ENCODE results near the gene FAF2.
"Not testable (repeated sequence)": the region's sequence is repeated elsewhere in the genome, so short reads cannot be mapped to it uniquely, and the experiment has no call there.

The FAF2 gene

DNA sequence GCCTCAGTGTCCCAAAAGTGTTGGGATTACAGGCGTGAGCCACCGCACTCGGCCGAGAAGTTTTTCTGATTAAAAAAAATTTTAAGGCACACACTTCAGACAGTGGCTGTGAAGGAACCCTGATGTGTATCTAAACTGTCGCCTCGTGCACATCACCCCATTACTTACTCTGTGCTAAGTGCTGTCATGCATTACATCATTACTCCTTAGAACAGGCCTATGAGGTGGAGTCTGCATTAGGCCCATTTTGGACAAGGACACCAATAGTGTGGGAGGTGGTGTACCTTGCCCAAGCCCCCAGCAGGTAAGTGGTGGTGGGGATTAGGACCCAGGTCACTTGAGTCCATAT is 97.2 kb downstream of the FAF2 start:
- CTCF ChIA-PET, result no interaction called here
- DNase-seq (ENCODE audit: low read depth, low spot score), result no peak
- no peak overlapping the region for H3K4me3 ChIP-seq (ENCODE audit: low read depth, low read length)
- TF ChIP-seq, protein P1, sequence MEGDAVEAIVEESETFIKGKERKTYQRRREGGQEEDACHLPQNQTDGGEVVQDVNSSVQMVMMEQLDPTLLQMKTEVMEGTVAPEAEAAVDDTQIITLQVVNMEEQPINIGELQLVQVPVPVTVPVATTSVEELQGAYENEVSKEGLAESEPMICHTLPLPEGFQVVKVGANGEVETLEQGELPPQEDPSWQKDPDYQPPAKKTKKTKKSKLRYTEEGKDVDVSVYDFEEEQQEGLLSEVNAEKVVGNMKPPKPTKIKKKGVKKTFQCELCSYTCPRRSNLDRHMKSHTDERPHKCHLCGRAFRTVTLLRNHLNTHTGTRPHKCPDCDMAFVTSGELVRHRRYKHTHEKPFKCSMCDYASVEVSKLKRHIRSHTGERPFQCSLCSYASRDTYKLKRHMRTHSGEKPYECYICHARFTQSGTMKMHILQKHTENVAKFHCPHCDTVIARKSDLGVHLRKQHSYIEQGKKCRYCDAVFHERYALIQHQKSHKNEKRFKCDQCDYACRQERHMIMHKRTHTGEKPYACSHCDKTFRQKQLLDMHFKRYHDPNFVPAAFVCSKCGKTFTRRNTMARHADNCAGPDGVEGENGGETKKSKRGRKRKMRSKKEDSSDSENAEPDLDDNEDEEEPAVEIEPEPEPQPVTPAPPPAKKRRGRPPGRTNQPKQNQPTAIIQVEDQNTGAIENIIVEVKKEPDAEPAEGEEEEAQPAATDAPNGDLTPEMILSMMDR (IDR thresholded peaks at IDR 0.05; ENCODE audit: insufficient read depth, low read length, missing control alignments), result no peak
- POLR2A ChIA-PET, result no interaction called here

DNA sequence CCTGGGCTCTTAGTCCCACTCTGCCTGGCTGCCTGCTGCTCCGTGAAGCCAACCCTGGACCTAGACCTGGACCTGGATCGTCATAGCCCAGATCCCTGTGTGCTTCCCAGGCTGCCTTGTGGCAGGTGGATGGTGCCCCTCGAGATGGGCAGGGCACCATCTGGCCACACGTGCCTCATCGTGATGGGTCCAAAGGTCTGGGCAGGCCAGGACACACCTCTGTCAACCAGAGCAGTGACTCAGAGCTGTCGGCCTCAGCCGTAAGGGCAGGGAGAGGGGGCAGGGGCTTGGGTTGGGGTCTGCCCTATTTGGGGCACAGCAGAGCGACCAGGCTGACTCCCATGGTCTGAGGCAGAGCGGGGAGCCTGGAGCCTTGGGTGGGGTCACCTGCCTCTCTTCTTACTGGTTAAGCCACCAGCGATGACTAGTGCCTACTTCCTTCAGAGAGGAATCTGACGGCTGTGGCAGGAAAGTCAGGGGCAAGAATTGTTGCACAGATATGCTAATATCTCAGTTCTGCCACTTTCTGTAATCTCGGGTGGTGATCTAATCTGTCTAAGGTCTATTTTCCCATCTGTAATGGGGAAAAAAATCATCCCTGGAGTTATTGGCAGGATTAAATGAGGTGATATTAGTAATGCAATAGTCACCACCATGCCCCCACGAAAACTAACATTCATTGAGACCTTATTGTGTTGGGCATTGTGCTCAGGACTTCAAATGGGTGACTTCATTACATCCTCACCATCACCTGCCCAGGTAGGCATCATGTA is 97.7 kb downstream of the FAF2 start:
- no peak for DNase-seq (ENCODE audit: low read depth, low spot score)
- ChIA-PET POLR2A (no interaction called here), CTCF (no interaction called here)
- TF ChIP-seq, protein P1 (IDR thresholded peaks at IDR 0.05; ENCODE audit: insufficient read depth, low read length, missing control alignments), result no peak
- H3K4me3 ChIP-seq (ENCODE audit: low read depth, low read length), result no peak overlapping the region

DNA sequence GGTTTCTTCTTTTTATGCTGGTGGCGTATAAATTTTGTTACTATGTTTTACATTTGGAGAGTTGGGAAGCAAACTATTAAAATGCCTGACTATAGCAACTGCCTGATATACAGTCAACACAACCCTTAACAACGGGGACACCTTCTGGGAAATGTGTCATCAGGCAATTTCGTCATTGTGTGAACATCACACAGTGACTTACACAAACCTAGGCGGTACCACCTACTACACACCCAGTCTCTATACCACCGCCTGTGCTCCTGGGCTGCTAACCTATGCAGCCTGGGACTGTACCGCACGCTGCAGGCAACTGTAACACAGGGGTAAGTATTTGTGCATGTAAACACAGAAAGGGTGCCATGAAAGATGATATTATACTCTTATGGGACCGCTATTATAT is 99.6 kb downstream of the FAF2 start:
- TF ChIP-seq, protein P1 (IDR thresholded peaks at IDR 0.05; ENCODE audit: insufficient read depth, low read length, missing control alignments), result no peak
- CTCF ChIA-PET, result interaction anchor here (0.9 kb wide), 1 partner anchor 100 kb away, joined by 3 read pairs; no protein-coding TSS in a partner anchor
- POLR2A ChIA-PET, result no interaction called here
- H3K4me3 ChIP-seq (ENCODE audit: low read depth, low read length), result no peak overlapping the region
- no peak for DNase-seq (ENCODE audit: low read depth, low spot score)

DNA sequence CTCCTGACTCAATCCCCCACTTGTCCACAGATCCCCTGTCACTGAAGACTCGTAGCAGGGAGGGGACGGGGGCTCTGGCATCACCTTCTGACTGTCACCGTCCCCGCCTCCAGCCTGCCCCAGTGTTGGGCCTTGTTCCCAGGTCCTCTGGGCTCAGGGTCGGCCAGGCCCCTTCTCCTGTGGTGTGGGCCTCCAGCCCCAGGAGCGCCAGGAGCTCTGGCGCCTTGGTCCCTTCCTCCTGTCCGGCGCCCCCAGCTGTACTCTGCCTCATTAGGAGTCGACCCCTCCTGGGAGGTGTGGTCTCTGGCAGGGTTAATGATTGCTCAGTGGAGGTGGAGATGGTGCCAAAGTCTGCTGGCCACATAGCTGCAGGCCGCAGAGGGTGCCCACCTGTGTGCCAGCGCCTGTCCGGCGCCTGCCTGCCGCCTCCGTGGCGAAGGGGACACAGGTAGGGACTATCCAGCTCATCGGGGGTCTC is 100.8 kb downstream of the FAF2 start, which contains the start of gene CDHR2:
TSS of gene CDHR2 (plus strand) at position 376 of the 478 bp plus-strand sequence. CDS start 16,011 bp downstream, outside the sequence.
- DNase-seq (ENCODE audit: low read depth, low spot score), result no peak
- ChIA-PET CTCF (interaction anchor here (2.3 kb wide), 1 partner anchor 24 kb away, joined by 9 read pairs; no protein-coding TSS in a partner anchor), POLR2A (interaction anchor here (1.1 kb wide), 1 partner anchor 11 kb away, joined by 6 read pairs; the partner anchor contains the start of gene RNF44)
- H3K4me3 ChIP-seq (ENCODE audit: low read depth, low read length), result no peak within 1 kb of the TSS
- TF ChIP-seq, protein P1 (IDR thresholded peaks at IDR 0.05; ENCODE audit: insufficient read depth, low read length, missing control alignments), result no peak

DNA sequence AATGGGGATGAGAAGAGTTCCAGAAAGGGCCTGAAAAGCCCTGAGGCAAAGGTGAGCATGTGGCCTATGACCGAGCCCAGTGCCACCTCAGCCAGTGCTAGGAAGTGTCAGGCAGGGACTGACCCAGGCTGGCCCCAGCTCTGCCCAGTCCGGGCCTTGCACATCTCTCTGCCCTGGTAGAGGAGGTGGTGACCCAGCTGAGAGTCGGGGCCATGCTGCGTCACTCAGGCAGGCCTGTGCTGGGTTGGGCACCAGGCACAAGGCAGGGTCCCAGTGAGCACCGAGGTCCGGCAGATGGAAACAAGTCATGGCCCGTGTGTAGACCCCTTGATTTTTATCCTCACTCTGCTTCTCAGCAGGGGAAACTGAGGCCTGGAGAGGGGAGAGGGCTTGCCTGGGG is 101.7 kb downstream of the FAF2 start:
- TF ChIP-seq, protein P1 (IDR thresholded peaks at IDR 0.05; ENCODE audit: insufficient read depth, low read length, missing control alignments), result no peak
- DNase-seq (ENCODE audit: low read depth, low spot score), result no peak
- CTCF ChIA-PET, result interaction anchor here (2.3 kb wide), 1 partner anchor 24 kb away, joined by 9 read pairs; no protein-coding TSS in a partner anchor
- no peak overlapping the region for H3K4me3 ChIP-seq (ENCODE audit: low read depth, low read length)
- POLR2A ChIA-PET, result interaction anchor here (1.1 kb wide), 1 partner anchor 12 kb away, joined by 6 read pairs; the partner anchor contains the start of gene RNF44

DNA sequence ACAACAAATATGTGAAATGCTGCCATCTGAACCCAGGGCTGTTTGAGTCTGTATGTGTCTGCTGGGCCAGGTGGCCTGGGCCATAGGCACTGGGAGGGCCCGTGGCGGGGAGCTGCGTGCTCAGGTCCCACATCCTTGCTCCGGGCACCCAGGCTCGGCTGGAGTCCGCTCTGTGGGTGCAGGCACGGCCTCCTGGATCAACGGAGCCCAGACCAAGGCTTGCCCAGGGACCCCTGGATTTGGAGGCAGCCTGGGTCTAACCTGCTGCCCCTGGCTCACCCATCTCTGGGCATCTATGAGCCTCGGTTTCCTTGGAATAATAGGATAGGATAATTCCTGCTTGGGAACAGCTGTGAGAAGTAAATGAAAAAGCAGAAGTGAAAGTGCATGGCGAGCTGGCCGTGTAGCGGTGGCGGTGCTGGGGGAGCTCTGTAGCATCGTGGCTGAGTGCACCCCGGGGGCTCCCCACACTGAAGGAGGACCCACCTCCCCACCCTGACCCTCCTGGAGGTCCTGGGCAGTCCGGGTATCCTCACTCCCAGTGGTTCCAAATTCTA is 102.2 kb downstream of the FAF2 start:
- POLR2A ChIA-PET, result no interaction called here
- H3K4me3 ChIP-seq (ENCODE audit: low read depth, low read length), result no peak overlapping the region
- no peak for DNase-seq (ENCODE audit: low read depth, low spot score)
- TF ChIP-seq, protein P1 (IDR thresholded peaks at IDR 0.05; ENCODE audit: insufficient read depth, low read length, missing control alignments), result no peak
- CTCF ChIA-PET, result interaction anchor here (2.3 kb wide), 1 partner anchor 23 kb away, joined by 9 read pairs; no protein-coding TSS in a partner anchor

DNA sequence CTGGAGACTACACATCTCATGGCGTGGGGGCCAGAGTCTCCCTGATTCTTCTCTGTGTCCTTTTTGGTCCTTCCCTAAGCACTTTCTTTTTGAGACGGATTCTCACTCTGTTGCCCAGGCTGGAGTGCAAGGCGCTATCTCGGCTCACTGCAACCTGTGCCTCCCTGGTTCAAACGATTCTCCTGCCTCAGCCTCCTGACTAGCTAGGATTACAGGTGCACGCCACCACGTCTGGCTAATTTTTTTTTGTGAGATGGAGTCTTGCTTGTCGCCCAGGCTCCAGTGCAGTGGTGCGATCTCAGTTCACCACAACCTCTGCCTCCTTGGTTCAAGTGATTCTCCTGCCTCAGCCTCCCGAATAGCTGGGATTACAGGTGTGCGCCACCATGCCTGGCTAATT is 102.8 kb downstream of the FAF2 start:
- ChIA-PET POLR2A (interaction anchor here (0.6 kb wide), 1 partner anchor 15 kb away, joined by 5 read pairs; no protein-coding TSS in a partner anchor), CTCF (interaction anchor here (2.3 kb wide), 1 partner anchor 23 kb away, joined by 9 read pairs; no protein-coding TSS in a partner anchor)
- not testable (repeated sequence) for DNase-seq (ENCODE audit: low read depth, low spot score); H3K4me3 ChIP-seq (ENCODE audit: low read depth, low read length)
